Suprapubic skin (tissue), 4 donors: ENCODE results near the gene FRAS1.

Experiments
- EP300 ChIP-seq: sonication (generic); formaldehyde crosslinking; IDR thresholded peaks from one replicate; pipeline ENCODE4 v1.6.1; 2017; ENCODE audit warnings: antibody characterized with exemption
- POLR2A ChIP-seq, 2 donors: fragments of 450-650 bp; IDR thresholded peaks; one replicate each; pipeline ENCODE4 v1.6.1; 2017; ENCODE audit warnings: antibody characterized with exemption in 2 of 2, mild to moderate bottlenecking in 2 of 2, moderate library complexity in 2 of 2
- POLR2AphosphoS5 ChIP-seq, 3 donors: sonication (generic); formaldehyde crosslinking; IDR thresholded peaks; one replicate each; pipeline ENCODE4 v1.6.1; 2017; ENCODE audit warnings: antibody characterized with exemption in 3 of 3
- TF ChIP-seq, protein P1 (sequence below), 2 donors: fragments of 200-600 bp in 1 of 2; fragments of 450-650 bp in 1 of 2; sonication (generic) in 1 of 2; IDR thresholded peaks; one replicate each; pipeline ENCODE4 v1.5.1; 2016 to 2019; ENCODE audit warnings: antibody characterized with exemption in 2 of 2, mild to moderate bottlenecking in 1 of 2, moderate library complexity in 1 of 2

DNA sequence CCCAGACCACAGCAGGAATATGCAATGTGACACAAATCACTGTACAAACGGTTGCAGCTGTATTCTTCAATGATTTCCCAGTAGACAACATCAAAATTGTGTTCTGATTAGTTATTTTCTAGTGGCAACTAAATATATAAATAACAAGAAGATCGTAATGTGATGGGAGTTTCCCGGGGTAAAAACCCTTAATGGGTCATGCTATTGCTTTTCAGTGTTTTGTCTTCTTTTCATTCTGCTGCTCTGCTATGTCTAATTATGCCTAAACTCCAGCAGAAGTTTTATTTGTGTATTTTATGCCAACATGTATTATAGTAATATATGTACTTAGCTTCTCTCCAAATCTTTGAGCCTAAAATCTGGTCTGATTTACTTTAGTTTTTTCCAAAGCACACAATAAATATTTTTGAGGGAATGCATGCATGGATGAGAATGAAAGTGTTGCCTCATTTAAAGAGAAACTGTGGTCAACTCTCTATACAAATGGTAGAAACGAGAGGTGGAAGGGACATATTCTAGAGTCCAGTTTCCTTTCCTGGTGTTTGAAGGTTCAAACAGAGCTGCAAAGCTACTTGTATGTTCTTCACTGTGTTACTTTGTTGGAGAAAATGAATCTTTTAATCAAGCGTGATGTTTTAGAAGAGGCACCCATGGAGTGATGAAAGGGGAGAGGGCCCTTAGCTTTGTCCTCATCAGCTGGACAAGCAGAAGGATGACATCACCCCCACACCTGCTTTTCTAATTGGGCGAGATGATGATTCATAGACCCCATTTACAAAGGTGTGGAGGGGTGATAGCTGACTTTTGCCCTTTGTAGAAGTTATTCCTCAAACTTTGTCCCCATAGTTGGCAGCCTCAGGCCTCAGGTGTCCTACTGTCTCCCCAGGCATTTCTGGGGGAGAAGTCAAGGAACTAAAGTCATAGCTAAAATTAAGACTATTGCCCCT is 129.7 kb downstream of the FRAS1 start:
- TF ChIP-seq, protein P1, sequence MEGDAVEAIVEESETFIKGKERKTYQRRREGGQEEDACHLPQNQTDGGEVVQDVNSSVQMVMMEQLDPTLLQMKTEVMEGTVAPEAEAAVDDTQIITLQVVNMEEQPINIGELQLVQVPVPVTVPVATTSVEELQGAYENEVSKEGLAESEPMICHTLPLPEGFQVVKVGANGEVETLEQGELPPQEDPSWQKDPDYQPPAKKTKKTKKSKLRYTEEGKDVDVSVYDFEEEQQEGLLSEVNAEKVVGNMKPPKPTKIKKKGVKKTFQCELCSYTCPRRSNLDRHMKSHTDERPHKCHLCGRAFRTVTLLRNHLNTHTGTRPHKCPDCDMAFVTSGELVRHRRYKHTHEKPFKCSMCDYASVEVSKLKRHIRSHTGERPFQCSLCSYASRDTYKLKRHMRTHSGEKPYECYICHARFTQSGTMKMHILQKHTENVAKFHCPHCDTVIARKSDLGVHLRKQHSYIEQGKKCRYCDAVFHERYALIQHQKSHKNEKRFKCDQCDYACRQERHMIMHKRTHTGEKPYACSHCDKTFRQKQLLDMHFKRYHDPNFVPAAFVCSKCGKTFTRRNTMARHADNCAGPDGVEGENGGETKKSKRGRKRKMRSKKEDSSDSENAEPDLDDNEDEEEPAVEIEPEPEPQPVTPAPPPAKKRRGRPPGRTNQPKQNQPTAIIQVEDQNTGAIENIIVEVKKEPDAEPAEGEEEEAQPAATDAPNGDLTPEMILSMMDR (IDR thresholded peaks at IDR 0.05) = no peak
- TF ChIP-seq POLR2A (IDR thresholded peaks at IDR 0.05) (no peak), POLR2AphosphoS5 (IDR thresholded peaks at IDR 0.05) (no peak), EP300 (no peak)
